ENCODE measurements around the gene COLEC11.
A peak's percentile ranks its signal among the peaks of the same experiment; 100 is the strongest.
"Not testable (repeated sequence)": the region's sequence is repeated elsewhere in the genome, so short reads cannot be mapped to it uniquely, and the experiment has no call there.

COLEC11 gene

GRCh38 chr2:3566806-3567205 lies 28.1 kb upstream of the COLEC11 start:
- TF ChIP-seq ZNF521 (tag by site-specific recombination; IDR thresholded peaks at IDR 0.05) = no peak
- POLR2A ChIA-PET = no interaction called here
- H3K27ac ChIP-seq (ENCODE audit: extremely low read depth, low read depth, low read length) = no peak overlapping the region
- no peaks in the 10 kb centered on the region for H3K9me3 ChIP-seq (ENCODE audit: control insufficient read depth, insufficient read depth, low read depth, low read length)
- H3K4me1 ChIP-seq (ENCODE audit: control insufficient read depth, insufficient read depth, low read length) = 0 out of 2 replicates have a peak, but pooled peaks cover 4% of the 10 kb centered on the region
- CTCF ChIA-PET = no interaction called here
- H3K4me3 ChIP-seq (ENCODE audit: low read depth, low read length) = no peak overlapping the region
- H3K36me3 ChIP-seq (ENCODE audit: control insufficient read depth in 2 of 2, insufficient read depth in 1 of 2, low read length in 2 of 2) = peaks cover 0 to 7% of the 10 kb centered on the region in 2 experiments; a peak in 1 of 3 replicates

DNA sequence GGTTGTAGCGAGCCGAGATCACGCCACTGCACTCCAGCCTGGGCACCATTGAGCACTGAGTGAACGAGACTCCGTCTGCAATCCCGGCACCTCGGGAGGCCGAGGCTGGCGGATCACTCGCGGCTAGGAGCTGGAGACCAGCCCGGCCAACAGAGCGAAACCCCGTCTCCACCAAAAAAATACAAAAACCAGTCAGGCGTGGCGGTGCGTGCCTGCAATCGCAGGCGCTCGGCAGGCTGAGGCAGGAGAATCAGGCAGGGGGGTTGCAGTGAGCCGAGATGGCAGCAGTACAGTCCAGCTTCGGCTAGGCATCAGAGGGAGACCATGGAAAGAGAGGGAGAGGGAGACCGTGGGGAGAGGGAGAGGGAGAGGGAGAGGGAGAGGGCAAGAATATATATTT lies 25.3 kb upstream of the COLEC11 start:
- H3K4me1 ChIP-seq (ENCODE audit: control insufficient read depth, insufficient read depth, low read length); POLR2A ChIA-PET; H3K4me3 ChIP-seq (ENCODE audit: low read depth, low read length); H3K27ac ChIP-seq (ENCODE audit: extremely low read depth, low read depth, low read length); H3K9me3 ChIP-seq (ENCODE audit: control insufficient read depth, insufficient read depth, low read depth, low read length); H3K36me3 ChIP-seq (ENCODE audit: control insufficient read depth in 2 of 2, insufficient read depth in 1 of 2, low read length in 2 of 2); CTCF ChIA-PET: not testable (repeated sequence)

- H3K4me3 ChIP-seq (ENCODE audit: low read depth, low read length) = no peak overlapping the region
- H3K36me3 ChIP-seq (ENCODE audit: control insufficient read depth in 2 of 2, insufficient read depth in 1 of 2, low read length in 2 of 2) = peaks cover 0 to 14% of the 10 kb centered on the region in 2 experiments; a peak in 1 of 3 replicates
- no peak for TF ChIP-seq ZFP37 (tag by site-specific recombination; IDR thresholded peaks at IDR 0.05)
- TF ChIP-seq ZSCAN23 (tag by site-specific recombination; IDR thresholded peaks at IDR 0.05) = no peak
- 0 out of 2 replicates have a peak, but pooled peaks cover 4% of the 10 kb centered on the region for H3K4me1 ChIP-seq (ENCODE audit: control insufficient read depth, insufficient read depth, low read length)
- H3K9me3 ChIP-seq (ENCODE audit: control insufficient read depth, insufficient read depth, low read depth, low read length) = no peaks in the 10 kb centered on the region
- ChIA-PET POLR2A (no interaction called here), CTCF (interaction anchor here (0.7 kb wide), 1 partner anchor 265 kb away, joined by 4 read pairs; no protein-coding TSS in a partner anchor)
- no peak overlapping the region for H3K27ac ChIP-seq (ENCODE audit: extremely low read depth, low read depth, low read length)
These were observed 23.6 kb upstream of the COLEC11 start for GRCh38 chr2:3571284-3571683.

- Histone ChIP-seq H3K4me1 (ENCODE audit: control insufficient read depth, insufficient read depth, low read length) (0 out of 2 replicates have a peak, but pooled peaks cover 4% of the 10 kb centered on the region), H3K4me3 (ENCODE audit: low read depth, low read length) (no peak overlapping the region), H3K27ac (ENCODE audit: extremely low read depth, low read depth, low read length) (no peak overlapping the region), H3K36me3 (ENCODE audit: control insufficient read depth in 2 of 2, insufficient read depth in 1 of 2, low read length in 2 of 2) (peaks cover 10 to 27% of the 10 kb centered on the region in 2 experiments), H3K9me3 (ENCODE audit: control insufficient read depth, insufficient read depth, low read depth, low read length) (no peaks in the 10 kb centered on the region)
- ChIA-PET POLR2A (interaction anchor here (2.5 to 2.6 kb wide), 2 partner anchors 15 to 54 kb away, joined by 8 to 20 read pairs; partner anchors contain the start of genes ADI1 and RNASEH1), CTCF (interaction anchor here (0.6 to 1.3 kb wide), 2 partner anchors 11 to 44 kb away, joined by 3 read pairs; no protein-coding TSS in a partner anchor)
- TF ChIP-seq ZNF654 (tag by site-specific recombination; IDR thresholded peaks at IDR 0.05; ENCODE audit: low read depth) = 0 out of 2 replicates have a peak, but pooled peaks have one; percentile 10
- no peak for TF ChIP-seq ZNF629 (tag by site-specific recombination; IDR thresholded peaks at IDR 0.05)
- no peak for TF ChIP-seq ZNF580 (tag by site-specific recombination; IDR thresholded peaks at IDR 0.05)
- TF ChIP-seq ZNF239 (tag by site-specific recombination; IDR thresholded peaks at IDR 0.05) = no peak
- no peak for TF ChIP-seq ZNF416 (tag by site-specific recombination; IDR thresholded peaks at IDR 0.05)
- no peak for TF ChIP-seq RBAK (tag by site-specific recombination; IDR thresholded peaks at IDR 0.05)
- TF ChIP-seq KLF9 (tag by site-specific recombination; IDR thresholded peaks at IDR 0.05; ENCODE audit: low read depth) = no peak
- no peak for TF ChIP-seq ZNF555 (tag by site-specific recombination; conservative IDR thresholded peaks at IDR 0.05)
These were observed 22.3 kb upstream of the COLEC11 start for GRCh38 chr2:3572620-3573019.

- Histone ChIP-seq H3K4me1 (ENCODE audit: control insufficient read depth, insufficient read depth, low read length) (peaks cover 7% of the 10 kb centered on the region; the same call in 1 of the 2 replicates), H3K9me3 (ENCODE audit: control insufficient read depth, insufficient read depth, low read depth, low read length) (no peaks in the 10 kb centered on the region), H3K36me3 (ENCODE audit: control insufficient read depth in 2 of 2, insufficient read depth in 1 of 2, low read length in 2 of 2) (peaks cover 23 to 43% of the 10 kb centered on the region in 2 experiments), H3K4me3 (ENCODE audit: low read depth, low read length) (no peak overlapping the region), H3K27ac (ENCODE audit: extremely low read depth, low read depth, low read length) (no peak overlapping the region)
- POLR2A ChIA-PET = interaction anchor here (2.5 to 2.6 kb wide), 2 partner anchors 16 to 55 kb away, joined by 8 to 20 read pairs; partner anchors contain the start of genes ADI1 and RNASEH1
- CTCF ChIA-PET = interaction anchor here (0.7 kb wide), 1 partner anchor 49 kb away, joined by 3 read pairs; no protein-coding TSS in a partner anchor
- TF ChIP-seq KLF8 (tag by site-specific recombination; IDR thresholded peaks at IDR 0.05) = no peak
- TF ChIP-seq ZNF701 (tag by site-specific recombination; IDR thresholded peaks at IDR 0.05) = no peak
- TF ChIP-seq ZNF768 (tag by site-specific recombination; IDR thresholded peaks at IDR 0.05) = no peak
- TF ChIP-seq ZNF248 (tag by site-specific recombination; IDR thresholded peaks at IDR 0.05) = no peak
- TF ChIP-seq ZBTB48 (tag by site-specific recombination; IDR thresholded peaks at IDR 0.05) = no peak
- no peak for TF ChIP-seq ZNF354C (tag by site-specific recombination; IDR thresholded peaks at IDR 0.05; ENCODE audit: borderline replicate concordance, low read depth)
- TF ChIP-seq ZNF341 (tag by site-specific recombination; IDR thresholded peaks at IDR 0.05; ENCODE audit: low read depth) = no peak
- no peak for TF ChIP-seq ZNF664 (tag by site-specific recombination; IDR thresholded peaks at IDR 0.05)
- no peak for TF ChIP-seq ZNF146 (tag by site-specific recombination; IDR thresholded peaks at IDR 0.05)
- TF ChIP-seq ZNF621 (tag by site-specific recombination; IDR thresholded peaks at IDR 0.05) = no peak
- TF ChIP-seq SP7 (tag by site-specific recombination; IDR thresholded peaks at IDR 0.05) = no peak
- TF ChIP-seq GLIS1 (tag by site-specific recombination; IDR thresholded peaks at IDR 0.05) = no peak
- TF ChIP-seq ZNF133 (tag by site-specific recombination; IDR thresholded peaks at IDR 0.05) = no peak
- TF ChIP-seq ZNF391 (tag by site-specific recombination; IDR thresholded peaks at IDR 0.05; ENCODE audit: borderline replicate concordance, low read depth) = no peak
These were observed 20.8 kb upstream of the COLEC11 start for GRCh38 chr2:3574155-3574554.

Measured in HEK293 (cell line).